D721Med (cell line): Measurements from ENCODE around the gene EDA.

Experiments used
- DNase-seq: peaks from one replicate; pipeline ENCODE4 v3.0.0; 2011; ENCODE audit warnings: low spot score; ENCODE audit not compliant: insufficient read length
- FAIRE-seq: peaks from 2 replicates; lab custom pipeline; 2011; peaks lifted over from hg19 to GRCh38; lab: Jason Lieb, UNC
- CTCF ChIP-seq: IDR thresholded peaks from 2 replicates; pipeline ENCODE4 v1.5.1; 2012; ENCODE audit warnings: mild to moderate bottlenecking, control low read depth; ENCODE audit not compliant: insufficient read depth; ENCODE audit errors: missing control alignments

EDA gene

GRCh38 chrX:70032792-70033191 lies 416.9 kb downstream of the EDA start:
- FAIRE-seq: no peak
- TF ChIP-seq CTCF: peak; percentile 34

GRCh38 chrX:70033348-70034051 lies 417.6 kb downstream of the EDA start:
- no peak for DNase-seq
- peak; percentile 38 for TF ChIP-seq CTCF
- no peak for FAIRE-seq

More at GRCh38 chrX:70032792-70033191, 416.9 kb downstream of the EDA start:
- no peak for DNase-seq

GRCh38 chrX:70034646-70035045 lies 418.7 kb downstream of the EDA start:
- no peak for FAIRE-seq
- no peak for TF ChIP-seq CTCF
- DNase-seq: no peak

GRCh38 chrX:70038515-70038914 lies 422.6 kb downstream of the EDA start:
- DNase-seq (no peak), FAIRE-seq (no peak)
- TF ChIP-seq CTCF: no peak

GRCh38 chrX:70038951-70039350 lies 423.0 kb downstream of the EDA start:
- no peak for TF ChIP-seq CTCF
- FAIRE-seq: no peak
- no peak for DNase-seq

GRCh38 chrX:70039758-70040157 lies 423.8 kb downstream of the EDA start:
- FAIRE-seq: no peak
- no peak for DNase-seq
- TF ChIP-seq CTCF: no peak

GRCh38 chrX:70041993-70042392 lies 426.1 kb downstream of the EDA start:
- no peak for TF ChIP-seq CTCF
- no peak for FAIRE-seq

More at GRCh38 chrX:70041993-70042392, 426.1 kb downstream of the EDA start:
- no peak for DNase-seq
